RWPE1 (cell line): ENCODE data around the gene WDFY1.
A peak's percentile ranks its signal among the peaks of the same experiment; 100 is the strongest.

Experiments used
- CTCF ChIA-PET: fragments of 350-600 bp; sonication (Branson Sonifier 250); formaldehyde crosslinking; extraction: SDS; loops from one replicate; lab custom pipeline; 2021; lab: Yijun Ruan, JAX
- POLR2A ChIA-PET: fragments of 400-600 bp; formaldehyde crosslinking; extraction: SDS; loops from one replicate; lab custom pipeline; 2020; ENCODE audit warnings: antibody characterized with exemption; ENCODE audit not compliant: low non-redundant PET; lab: Yijun Ruan, JAX
- DNase-seq: peaks from one replicate; pipeline ENCODE4 v3.0.0; 2012; ENCODE audit warnings: low spot score
- H3K27ac ChIP-seq: fragments of 450-650 bp; 2 replicates; pipeline ENCODE4 v1.5.1; 2017
- CTCF ChIP-seq: fragments of 450-650 bp; conservative IDR thresholded peaks from 2 replicates; pipeline ENCODE4 v1.5.1; 2017; ENCODE audit warnings: low read depth, mild to moderate bottlenecking

WDFY1 gene

GRCh38 chr2:223896833-223897311 lies 48.3 kb downstream of the WDFY1 start:
- H3K27ac ChIP-seq: no peak overlapping the region
- ChIA-PET POLR2A (no interaction called here), CTCF (no interaction called here)
- no peak for TF ChIP-seq CTCF
- no peak for DNase-seq

DNA sequence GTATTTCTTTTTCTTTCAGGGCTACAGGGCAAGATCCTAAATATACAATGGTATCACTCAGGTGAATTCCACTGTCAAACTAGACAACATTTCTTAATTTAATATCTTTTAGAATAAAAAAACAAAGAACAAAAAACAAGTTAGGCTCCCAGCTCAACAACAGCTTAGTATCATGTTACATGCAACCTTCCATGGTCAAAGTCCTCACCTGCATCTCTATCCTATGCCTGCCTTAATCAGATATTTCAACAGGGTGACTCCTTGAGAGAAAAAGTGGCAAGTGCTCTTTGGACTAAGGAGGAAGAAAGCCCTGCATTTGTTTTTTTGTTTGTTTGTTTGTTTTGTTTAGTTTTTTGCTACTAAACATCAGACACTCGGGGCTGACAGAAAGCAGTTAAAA lies 50.2 kb downstream of the WDFY1 start:
- H3K27ac ChIP-seq: no peak overlapping the region
- CTCF ChIA-PET: no interaction called here
- POLR2A ChIA-PET: no interaction called here
- no peak for TF ChIP-seq CTCF
- DNase-seq: no peak

DNA sequence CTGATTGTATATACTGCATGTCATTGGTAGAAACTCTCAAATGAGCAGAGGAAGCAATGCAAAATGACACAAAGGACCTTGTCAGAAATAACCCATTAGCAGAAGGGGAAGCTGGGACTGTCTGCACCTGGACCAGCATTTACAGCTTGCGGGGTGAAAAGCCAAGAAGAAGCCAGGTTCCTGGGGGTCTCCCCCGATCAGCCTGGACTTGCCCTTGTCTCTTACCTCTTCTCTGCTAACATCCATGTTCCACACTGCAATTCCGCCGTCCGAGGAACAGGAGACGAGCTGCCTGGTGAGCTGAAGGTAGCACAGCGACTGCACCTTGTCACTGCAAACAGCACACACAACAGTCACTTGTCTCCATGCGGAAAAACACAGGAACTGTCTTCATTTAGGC lies 51.1 kb downstream of the WDFY1 start:
- DNase-seq: no peak
- POLR2A ChIA-PET: no interaction called here
- CTCF ChIA-PET: no interaction called here
- no peak for TF ChIP-seq CTCF
- no peak overlapping the region for H3K27ac ChIP-seq

GRCh38 chr2:223890721-223891120 lies 54.4 kb downstream of the WDFY1 start:
- no peak overlapping the region for H3K27ac ChIP-seq
- ChIA-PET CTCF (no interaction called here), POLR2A (no interaction called here)
- DNase-seq: no peak
- TF ChIP-seq CTCF: no peak

DNA sequence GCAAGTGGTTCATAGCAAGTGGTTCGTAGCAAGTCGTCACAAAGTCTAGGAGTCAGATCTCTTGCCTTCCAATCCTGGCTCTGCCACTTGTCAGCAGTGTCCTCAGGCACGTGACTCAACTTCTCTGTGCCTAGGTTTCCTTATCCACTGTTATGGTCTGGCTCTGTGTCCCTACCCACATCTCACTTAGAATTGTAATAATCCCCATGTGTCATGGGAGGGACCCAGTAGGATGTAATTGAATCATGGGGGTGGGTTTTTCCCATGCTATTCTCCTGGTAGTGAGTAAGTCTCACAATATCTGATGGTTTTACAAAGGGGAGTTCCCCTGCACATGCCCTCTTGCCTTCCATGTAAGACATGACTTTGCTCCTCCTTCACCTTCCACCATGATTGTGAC lies 55.9 kb downstream of the WDFY1 start:
- DNase-seq: no peak
- TF ChIP-seq CTCF: no peak
- peak overlapping the region; percentile 74; the same call in 1 of the 2 replicates for H3K27ac ChIP-seq
- ChIA-PET POLR2A (no interaction called here), CTCF (no interaction called here)

GRCh38 chr2:223888251-223888650 lies 56.9 kb downstream of the WDFY1 start:
- TF ChIP-seq CTCF: no peak
- H3K27ac ChIP-seq: peak overlapping the region; percentile 74
- DNase-seq: no peak
- ChIA-PET CTCF (interaction anchor here (1.2 kb wide), 1 partner anchor 81 kb away, joined by 3 read pairs; no protein-coding TSS in a partner anchor), POLR2A (no interaction called here)
